Smooth muscle cell of the brain vasculature (primary cell): Measurements from ENCODE around the gene CFAP92.

Experiments used
- DNase-seq: peaks from one replicate; pipeline ENCODE4 v3.0.0-alpha.2; 2012; ENCODE audit warnings: low read depth, low spot score

CFAP92 gene, protein sequence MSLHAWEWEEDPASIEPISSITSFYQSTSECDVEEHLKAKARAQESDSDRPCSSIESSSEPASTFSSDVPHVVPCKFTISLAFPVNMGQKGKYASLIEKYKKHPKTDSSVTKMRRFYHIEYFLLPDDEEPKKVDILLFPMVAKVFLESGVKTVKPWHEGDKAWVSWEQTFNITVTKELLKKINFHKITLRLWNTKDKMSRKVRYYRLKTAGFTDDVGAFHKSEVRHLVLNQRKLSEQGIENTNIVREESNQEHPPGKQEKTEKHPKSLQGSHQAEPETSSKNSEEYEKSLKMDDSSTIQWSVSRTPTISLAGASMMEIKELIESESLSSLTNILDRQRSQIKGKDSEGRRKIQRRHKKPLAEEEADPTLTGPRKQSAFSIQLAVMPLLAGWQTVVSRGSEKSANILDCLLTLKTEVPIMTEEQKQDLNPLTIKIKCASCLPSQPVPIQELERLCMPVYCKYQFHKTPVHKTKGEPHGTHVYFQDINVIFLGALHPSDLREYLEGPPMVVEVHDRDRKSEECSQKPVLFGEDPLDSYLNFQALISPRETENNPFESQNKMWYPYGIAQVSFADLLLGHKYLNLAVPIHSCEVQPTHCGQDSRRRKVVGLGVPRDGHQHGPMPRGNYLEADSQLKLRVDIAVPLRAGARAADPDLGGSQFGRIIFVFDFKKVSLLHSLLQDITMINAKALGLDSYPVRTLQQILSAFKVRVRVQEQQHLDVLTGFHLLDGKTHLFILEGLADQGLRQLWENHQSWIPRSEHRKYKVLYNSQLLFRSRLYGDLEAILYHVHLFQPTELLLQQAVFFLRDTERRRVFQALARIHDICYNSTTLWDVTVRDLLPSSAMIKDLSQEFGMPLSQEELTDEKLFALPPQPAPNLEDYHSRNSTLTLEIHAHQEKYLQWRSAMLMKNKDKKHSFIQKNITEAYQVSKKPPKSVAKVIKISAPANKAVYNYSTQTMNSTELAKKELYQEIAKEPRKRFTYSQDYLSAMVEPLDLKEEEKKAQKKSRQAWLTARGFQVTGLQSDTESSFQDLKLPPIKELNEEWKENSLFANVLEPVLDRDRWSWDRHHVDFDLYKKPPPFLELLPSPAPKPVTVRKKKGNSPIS

DNA sequence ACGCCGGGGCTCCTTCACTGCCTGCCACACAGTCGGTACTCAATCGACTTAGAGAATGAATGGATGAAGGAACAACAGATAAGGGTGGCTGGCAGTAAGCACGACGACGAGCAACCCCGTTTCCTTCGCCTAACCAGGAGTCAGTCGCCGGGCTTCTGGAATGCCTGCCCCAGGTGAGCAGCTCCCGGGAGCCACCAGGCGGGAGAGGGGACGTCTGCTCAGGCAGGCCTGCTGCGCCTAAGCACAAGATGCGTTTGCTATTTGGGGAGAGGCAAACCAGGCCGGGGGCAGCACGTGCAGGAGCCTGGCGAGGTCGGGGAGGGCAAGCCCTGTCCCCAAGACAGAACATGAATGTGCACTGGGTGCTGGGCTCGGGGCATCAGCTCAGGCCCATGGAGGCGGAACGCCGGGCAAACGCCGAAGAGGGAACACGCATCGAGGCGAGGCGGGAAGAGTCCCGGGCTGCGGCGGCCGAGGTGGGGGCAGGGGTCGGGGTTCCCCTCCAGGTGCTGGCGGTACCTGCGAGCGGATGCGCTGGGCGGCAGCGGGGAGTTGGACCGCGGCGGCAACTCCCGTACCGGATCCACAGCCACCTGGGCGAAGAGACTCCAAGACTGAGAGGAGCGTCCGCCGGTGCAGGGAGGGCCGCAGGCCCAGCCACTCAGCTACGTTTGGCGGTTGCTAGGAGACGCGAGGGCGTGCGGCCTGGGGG, at the start of gene CFAP92:
CFAP92 (minus strand) TSS at position 616 of the 712 bp plus-strand sequence. CDS start 772 bp downstream, outside the sequence.
- DNase-seq: no peak

DNA sequence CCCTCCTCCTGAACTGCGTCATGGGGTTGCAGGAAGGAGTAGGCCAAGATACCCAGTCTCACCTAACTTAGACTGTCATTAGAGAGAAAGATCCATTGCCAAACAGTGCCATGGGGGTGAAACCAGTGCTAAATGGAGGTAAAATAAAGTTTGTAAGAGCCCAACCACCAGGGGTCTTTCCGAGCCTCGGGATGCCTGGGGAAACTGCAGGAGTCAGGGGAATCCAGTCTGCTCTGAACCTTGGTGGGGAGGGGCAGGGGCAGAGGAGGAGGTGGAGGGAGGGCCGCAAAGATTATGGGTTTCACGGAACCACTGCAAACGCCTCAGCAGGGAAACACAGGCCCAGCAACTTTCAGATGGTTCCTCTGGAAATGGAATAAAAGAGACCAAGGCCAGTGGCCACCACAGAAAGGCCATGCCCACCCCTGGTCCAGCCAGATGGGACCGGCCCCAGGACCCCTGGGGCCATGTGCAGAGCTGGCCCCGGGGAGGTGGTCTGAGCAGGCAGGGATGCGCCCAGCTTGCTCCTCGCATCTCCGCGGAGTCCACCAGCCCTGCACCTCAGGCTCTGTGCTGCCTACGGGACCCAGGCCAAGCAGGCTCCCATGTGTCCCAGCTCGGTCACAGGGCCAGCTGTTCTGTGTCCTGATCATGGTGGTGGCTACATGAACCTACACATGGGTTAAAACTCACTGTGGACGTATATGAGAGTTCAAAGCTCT, 46.9 kb upstream of the CFAP92 start:
- DNase-seq: no peak

DNA sequence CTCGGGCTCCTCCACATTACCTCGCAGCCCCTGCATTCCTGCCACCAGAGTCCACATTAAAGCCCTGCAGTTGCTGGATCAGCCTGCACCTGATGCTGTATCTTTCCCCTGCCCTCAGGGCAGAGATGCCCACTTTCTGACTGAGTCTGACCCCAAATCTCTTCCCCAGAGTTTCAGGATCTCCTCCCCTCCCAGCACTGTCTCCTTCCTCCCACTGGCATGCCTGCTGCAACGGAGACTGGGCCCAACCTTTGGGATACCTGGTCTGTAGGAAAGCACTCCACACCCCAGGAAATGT, 46.1 kb upstream of the CFAP92 start:
- no peak for DNase-seq

DNA sequence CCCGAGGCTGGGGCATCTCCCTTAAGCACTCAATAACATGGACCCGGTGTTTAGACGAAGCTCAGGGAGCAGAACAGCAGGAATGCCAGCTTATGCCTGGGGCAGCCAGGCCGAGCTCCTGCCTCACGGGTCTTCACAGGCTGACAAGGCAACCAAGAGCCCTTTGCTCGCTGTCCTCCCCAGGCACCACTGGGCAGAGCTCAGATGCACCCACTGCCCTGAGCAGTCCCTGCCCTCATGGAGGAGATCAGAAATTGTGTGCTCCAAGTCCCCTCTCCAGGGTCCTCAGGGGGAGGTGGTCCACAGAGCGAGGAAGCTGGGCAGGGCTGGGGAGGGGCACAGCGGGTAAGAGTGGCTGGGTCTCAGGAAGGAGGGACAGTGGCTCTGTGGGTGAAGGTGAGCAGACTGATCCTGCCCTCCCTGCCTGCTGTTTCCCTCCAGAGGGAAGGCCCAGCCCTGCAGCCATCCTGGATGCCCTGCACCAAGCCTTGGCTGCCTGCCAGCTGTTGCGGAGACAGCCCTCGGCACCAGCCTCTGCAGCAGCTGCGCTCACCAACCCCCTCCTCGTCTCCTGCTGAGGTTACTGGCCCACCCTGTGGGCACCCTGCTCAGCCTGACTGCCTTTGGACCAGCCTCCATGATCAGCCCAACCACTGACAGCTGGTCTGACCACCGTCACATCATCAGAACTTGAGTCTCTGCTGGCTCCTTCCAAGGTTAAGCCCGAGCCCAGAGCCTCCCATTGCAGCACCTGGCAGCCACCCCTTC, 45.6 kb upstream of the CFAP92 start:
- DNase-seq: no peak

DNA sequence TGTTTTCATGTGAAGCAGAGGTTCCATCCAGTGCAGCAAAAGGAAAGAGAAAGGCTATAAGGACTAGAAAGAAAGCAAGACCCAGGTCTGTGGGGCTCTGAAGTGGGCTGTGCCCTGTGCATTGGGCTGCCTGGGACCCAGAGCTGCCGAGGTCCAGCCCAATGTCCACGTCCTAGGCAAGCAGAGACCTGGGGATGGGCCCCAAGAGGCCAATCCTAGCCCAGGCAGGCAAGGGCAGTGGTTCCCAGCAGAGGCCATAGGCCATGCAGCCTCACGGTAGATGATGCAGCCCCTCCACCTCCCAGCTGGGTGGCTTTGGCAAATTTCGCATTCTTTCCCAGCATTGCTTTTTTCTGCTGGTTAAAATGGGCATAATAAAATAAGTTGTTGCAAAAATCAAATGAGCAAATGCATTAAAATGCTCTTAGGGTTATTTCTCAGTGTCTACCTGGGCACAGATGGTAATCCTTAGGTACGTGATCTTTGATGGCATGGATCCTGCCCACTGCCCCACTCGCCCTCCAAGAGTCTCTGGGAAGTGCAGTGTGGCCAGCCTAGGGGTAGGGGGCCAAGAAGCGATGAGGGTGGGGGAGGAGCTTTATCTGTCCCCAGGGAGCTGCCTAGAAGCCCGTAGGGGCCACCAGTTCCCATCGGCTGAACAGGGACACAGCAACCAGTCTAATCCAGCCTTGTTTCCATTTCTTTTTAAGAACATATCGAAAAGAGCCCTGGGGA, 44.4 kb upstream of the CFAP92 start:
- no peak for DNase-seq

DNA sequence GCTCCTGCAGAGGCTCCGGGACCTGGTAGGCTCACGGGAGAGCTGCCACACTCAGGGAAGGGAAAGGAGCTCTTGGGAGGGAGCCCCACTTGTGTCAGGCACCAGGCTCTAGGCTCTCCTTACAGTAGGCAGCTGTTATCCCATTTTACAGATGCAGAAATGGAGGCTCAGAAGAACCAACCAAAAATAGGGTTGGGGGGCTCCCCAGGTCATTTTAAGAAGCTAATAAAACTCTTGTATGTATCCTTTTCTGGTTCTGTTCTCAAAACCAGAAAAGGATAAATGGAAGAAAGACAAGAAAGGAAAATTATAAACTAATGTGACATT, 43.2 kb upstream of the CFAP92 start:
- no peak for DNase-seq

DNA sequence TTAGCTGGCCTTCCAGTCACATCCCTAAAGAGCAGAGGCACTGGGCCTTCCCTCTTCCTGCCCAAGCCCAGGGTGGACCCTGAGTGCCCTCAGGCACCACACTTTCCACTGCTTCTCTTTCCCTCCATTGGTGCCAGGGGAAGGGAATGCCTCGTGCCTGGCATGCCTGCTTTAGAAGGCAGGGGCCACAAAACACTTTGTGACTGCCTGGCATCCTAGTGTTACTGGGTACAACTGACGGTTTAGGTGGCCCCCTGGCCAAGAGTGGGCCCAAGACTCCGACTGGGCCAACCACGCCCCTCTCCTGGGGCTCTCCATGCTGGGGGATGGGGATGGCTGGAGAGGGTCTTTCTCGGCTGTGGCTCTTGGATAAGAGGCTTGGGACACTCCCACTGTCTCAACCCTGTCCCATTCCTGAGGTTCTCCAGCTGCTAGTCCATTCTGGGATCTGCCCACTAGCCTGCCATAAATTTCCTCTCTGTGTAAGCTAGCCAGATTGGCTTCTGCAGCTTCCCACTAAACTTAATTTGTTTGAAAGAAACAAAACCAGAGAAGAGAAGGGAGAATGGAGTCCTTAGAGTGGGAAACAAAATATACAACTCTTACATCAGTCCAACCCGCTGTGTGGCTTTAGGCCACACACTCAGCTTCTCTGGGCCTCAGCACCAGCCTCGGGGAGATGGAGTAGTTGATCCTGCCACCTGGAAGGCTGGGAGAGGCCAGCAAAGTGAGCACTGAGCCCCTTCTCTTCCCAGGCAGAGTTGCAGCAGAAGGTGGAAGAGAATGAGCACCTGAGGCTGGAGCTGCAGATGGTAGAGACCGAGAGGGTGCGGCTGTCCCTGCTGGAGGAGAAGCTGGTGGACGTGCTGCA, 42.6 kb upstream of the CFAP92 start:
- no peak for DNase-seq

DNA sequence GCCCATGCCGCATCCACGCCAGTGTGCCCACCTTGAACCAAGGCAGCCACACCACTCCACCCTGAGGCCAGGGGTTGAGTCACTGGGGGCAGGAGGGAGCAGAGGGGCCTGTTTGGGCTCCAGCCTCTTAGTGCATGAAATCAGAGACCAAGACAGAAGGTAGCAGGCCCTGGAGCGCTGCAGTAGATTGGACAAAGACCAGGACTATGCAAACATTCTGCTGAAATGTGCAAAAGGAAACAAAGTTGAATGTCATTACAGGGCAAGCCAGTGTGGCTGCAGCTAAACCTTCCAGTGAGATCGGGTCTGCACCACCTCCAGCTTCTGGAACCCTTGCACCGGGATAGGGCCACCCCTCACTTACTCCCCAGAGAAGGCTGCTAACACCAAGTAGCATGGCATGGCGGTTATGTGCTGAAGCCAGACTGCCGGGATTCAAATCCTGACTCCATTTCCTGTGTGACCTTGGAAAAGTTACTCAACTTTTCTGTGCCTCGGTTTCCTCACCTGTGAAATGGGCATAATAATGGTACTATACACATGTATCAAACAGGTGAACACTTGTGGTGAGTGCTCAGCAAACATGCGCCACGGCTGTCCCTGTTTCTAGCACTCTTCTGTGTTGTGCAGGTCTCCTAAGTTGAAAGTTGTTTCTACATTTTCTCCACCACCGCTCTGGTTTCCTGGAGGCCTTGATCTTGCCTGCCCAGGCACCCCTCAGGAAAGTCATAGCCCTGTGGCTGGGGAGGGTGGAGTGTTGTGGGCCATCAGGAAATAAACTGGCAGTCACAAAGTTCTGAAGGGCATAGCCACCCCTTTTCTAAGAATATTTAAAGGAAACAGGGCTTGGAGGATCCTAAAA, 41.7 kb upstream of the CFAP92 start:
- DNase-seq: no peak

DNA sequence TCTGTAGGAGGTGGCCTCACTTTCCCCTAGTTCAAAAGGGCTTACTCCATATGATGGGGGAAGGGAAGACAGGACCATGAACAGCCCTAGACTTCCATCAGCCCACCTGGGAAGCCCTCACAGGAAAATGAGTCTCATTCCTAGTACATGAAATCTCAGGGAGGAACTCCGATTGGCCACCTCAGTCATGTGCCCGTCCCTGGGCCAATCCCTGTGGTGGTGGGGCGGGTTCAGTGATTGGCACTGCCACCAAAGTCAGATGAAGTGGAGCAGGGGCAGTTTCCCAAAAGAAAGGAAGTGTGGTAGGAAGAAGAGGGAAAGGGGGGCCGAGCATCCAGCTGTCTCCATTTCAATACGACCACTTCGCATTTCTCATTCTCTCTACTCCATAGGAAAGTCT, 40.8 kb upstream of the CFAP92 start:
- DNase-seq: no peak

DNA sequence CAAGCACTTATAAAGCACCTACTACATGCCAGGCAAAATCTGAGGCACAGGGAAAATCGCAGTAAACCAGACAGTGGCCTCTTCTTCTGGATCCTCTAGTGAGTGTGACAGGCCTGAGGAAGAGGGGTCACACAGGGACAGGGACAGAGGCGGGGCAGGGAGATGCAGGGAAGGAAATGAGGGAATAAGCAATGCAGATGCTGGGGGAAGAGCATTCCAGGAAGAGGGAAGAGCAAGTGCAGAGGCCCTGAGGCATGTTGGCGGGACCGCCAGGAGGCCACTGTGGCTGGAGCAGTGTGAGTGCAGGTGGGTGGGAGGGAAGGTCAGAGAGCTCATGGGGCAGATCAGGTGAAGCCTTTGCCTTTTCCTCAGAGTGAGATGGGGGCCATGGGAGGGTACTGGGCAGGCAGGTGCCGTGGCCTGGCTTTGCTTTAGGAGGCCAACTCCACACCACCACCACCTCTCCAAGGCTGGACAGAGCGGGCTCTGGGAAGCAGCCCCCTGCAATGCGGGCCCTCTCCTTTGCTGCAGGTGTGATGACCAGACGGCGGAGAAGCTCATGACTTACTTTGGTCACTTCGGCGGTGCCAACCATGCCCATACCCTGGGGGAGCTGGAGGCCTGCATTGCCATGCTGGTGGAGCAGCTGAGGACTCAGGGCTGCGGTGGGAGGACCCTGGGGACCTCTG, 39.9 kb upstream of the CFAP92 start:
- DNase-seq: no peak

DNA sequence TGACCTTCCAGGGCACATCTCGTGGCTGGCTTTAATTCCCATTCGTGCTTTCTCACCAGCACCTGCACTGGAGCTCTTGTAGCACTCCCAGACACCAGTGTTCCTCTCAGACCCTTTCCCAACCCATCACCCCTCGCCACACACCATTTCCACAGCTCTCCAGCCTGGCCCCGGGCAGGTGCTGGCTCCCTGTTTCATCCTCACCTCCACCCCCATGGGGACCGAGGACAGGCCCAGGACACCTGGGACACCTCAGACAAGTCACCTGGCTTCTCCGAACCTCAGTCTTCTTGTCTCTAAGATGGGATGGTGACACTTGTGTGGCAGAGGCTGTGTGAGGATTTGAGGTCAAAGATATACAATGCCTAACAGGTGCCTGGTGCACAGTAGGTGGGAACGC, 39.3 kb upstream of the CFAP92 start:
- DNase-seq: no peak

DNA sequence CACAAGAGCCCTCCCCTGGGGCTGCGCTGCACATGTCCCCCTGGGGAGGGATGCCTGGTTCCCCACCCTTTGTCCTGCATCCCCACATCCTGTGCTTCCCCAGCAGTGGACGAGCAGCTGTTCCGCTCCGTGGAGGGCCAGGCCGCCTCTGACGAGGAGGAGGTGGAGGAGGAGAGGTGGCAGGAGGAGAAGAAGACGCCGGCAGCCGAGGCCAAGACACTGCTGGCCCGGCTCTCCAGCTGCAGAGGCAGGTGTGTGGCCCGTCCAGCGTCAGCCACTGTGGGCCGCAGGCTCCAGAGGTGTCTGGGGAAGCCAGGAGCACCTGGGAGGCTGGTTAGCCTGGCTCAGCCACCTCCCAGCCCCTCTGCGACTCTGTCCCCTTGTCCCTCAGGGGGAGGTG, 38.8 kb upstream of the CFAP92 start:
- no peak for DNase-seq

DNA sequence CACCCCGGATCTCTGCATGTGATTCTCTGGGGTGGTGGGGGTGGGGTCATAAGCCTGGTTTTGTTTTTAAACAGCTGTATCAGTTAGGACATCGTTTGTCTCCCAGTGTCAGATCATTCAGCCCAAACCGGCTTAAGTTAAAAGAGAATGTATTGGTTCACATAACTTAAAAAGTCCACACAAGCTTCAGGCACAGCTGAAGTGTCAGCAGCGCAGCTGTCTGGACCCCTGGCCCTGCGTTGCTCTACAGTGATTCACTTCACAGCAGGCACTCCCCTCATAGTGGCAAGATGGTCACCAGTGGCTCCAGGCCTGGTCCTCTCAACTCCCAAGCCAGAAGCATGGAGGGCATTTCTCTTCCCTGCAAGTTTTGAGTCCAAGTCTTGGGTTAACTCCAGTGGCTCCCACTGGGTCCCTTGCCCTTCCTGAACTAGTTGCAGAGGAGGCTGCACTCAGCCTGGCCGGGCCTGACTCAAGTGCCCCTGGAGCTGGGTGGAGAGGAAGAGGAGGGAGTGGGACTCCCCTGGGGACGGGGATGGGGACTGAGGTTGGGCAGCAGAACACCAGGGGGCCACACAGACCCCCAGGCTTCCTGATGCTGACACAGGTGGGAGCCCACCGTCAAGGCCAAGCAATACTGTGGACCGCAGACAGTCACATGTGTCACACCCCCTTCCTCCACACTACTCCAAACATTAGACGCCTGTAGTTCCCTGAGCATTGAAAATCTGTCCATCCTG, 37.8 kb upstream of the CFAP92 start:
- DNase-seq: no peak

DNA sequence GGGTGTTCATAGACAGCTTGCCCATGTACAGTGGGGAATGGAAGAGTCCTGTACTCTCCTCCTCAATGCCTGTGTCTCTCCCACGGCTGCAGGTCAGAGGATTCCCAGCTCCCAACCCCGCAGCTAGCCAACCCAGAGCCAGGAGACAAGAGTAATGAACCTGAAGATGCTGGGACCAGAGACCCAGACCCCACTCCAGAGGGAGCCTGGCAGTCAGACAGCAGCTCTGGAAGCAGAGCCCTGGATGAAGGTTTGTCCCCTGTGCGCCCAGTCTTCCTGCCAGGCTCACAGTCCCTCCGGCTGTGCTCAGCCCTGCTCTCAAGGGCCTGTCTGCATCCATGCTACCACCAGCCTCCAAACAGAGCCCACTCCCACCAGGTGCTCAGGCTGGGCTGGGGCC, 36.7 kb upstream of the CFAP92 start:
- DNase-seq: no peak

DNA sequence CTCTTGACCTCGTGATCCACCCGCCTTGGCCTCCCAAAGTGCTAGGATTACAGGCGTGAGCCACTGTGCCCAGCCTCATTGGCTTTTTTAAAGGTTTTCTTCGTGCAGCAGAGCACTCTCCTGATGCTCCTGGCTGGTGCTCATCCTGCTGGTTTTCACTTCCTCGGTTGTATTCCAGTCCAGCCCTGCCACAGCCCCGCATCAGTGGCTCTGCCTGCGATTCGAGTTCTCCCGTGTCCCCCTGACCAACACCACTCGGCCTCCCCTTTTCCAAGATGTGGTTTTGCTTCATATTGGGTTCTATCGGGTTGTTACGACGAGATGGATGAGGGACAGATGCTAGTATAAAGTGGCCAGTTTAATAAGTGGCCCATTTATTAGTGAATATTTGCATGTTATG, 35.0 kb upstream of the CFAP92 start:
- DNase-seq: no peak

DNA sequence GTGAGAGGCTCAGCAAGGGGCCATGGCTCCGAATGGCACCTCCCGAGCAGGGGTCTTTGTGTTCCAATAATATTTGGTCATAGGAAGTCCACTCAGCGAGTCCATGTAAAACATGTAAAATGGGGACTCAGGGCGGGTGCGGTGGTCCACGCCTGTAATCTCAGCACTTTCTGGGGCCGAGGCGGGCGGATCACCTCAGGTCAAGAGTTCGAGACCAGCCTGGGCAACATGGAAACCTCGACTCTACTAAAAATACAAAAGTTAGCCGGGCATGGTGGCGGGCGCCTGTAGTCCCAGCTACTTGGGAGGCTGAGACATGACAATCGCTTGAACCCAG, 33.6 kb upstream of the CFAP92 start:
- DNase-seq: no peak
